HG03432 (cell line): ENCODE results near the gene CD40.
"Not testable (repeated sequence)": the region's sequence is repeated elsewhere in the genome, so short reads cannot be mapped to it uniquely, and the experiment has no call there.

Experiments
- ATAC-seq: cut with Tn5 transposase; IDR thresholded peaks from one replicate; pipeline ENCODE4 v1.9.1; 2021; ENCODE audit warnings: mild to moderate bottlenecking, moderate library complexity; ENCODE audit not compliant: unreplicated experiment

Gene CD40

GRCh38 chr20:46091622-46092535, 26.2 kb upstream of the CD40 start:
- not testable (repeated sequence) for ATAC-seq

- no peak for ATAC-seq
These were observed 24.6 kb upstream of the CD40 start for GRCh38 chr20:46093531-46093930.

- peak; percentile 46 for ATAC-seq
These were observed 18.4 kb upstream of the CD40 start for GRCh38 chr20:46099491-46100287.

- not testable (repeated sequence) for ATAC-seq
These were observed 17.7 kb upstream of the CD40 start for GRCh38 chr20:46100444-46100843.

GRCh38 chr20:46100988-46101387, 17.1 kb upstream of the CD40 start:
- no peak for ATAC-seq

- no peak for ATAC-seq
These were observed 16.2 kb upstream of the CD40 start for GRCh38 chr20:46101957-46102356.

GRCh38 chr20:46102940-46103339, 15.2 kb upstream of the CD40 start:
- no peak for ATAC-seq

GRCh38 chr20:46104262-46104661, 13.9 kb upstream of the CD40 start:
- no peak for ATAC-seq

GRCh38 chr20:46107061-46107460, 11.1 kb upstream of the CD40 start:
- no peak for ATAC-seq

GRCh38 chr20:46108435-46108841, 9.7 kb upstream of the CD40 start:
- ATAC-seq: peak; percentile 89

- no peak for ATAC-seq
These were observed 9.1 kb upstream of the CD40 start for GRCh38 chr20:46108976-46109375.

- ATAC-seq: no peak
These were observed 6.9 kb upstream of the CD40 start for GRCh38 chr20:46111028-46111835.

GRCh38 chr20:46111836-46112212, 6.3 kb upstream of the CD40 start:
- ATAC-seq: no peak

- no peak for ATAC-seq
These were observed 5.5 kb upstream of the CD40 start for GRCh38 chr20:46112430-46113112.

GRCh38 chr20:46113113-46113470, 5.0 kb upstream of the CD40 start:
- ATAC-seq: no peak

GRCh38 chr20:46114449-46114848, 3.7 kb upstream of the CD40 start:
- ATAC-seq: no peak

- ATAC-seq: peak; percentile 56
These were observed 437 bp downstream of the CD40 start for GRCh38 chr20:46118481-46119020.

- ATAC-seq: peak; percentile 32
These were observed 973 bp downstream of the CD40 start for GRCh38 chr20:46119028-46119546.

GRCh38 chr20:46119547-46119946, 1.4 kb downstream of the CD40 start:
- ATAC-seq: no peak

- no peak for ATAC-seq
These were observed 2.0 kb downstream of the CD40 start for GRCh38 chr20:46120136-46120535.
